HepG2 (cell line): ENCODE results near the gene KDM6B. TPM values are rescaled to one million over a fixed set of nuclear protein-coding genes. Genes with fewer than 3 reads are reported as not detected.
A peak's percentile ranks its signal among the peaks of the same experiment; 100 is the strongest.

Experiments used
- ATF1 ChIP-seq: IDR thresholded peaks from 2 replicates; pipeline ENCODE4 v1.6.1; 2016; ENCODE audit warnings: mild to moderate bottlenecking, control low read depth
- ATF5 ChIP-seq: sonication (generic); formaldehyde crosslinking; IDR thresholded peaks from 2 replicates; pipeline ENCODE4 v1.4.0; 2020; ENCODE audit warnings: mild to moderate bottlenecking, low read depth, missing genetic modification reagents
- CHD4 ChIP-seq: fragments of 200-600 bp; sonication (generic); IDR thresholded peaks from 2 replicates; pipeline ENCODE4 v1.7.0; 2017; ENCODE audit warnings: mild to moderate bottlenecking, low read length, borderline replicate concordance
- EEA1 ChIP-seq: sonication (generic); formaldehyde crosslinking; IDR thresholded peaks from 2 replicates; pipeline ENCODE4 v1.5.1; 2020; ENCODE audit warnings: mild to moderate bottlenecking, missing genetic modification reagents, borderline replicate concordance
- ELK4 ChIP-seq: sonication (generic); formaldehyde crosslinking; IDR thresholded peaks from 2 replicates; pipeline ENCODE4 v1.9.0; 2021; ENCODE audit warnings: missing genetic modification reagents, borderline replicate concordance
- ERF ChIP-seq: IDR thresholded peaks from 2 replicates; pipeline ENCODE4 v1.6.1; 2018; ENCODE audit warnings: missing biosample characterization, missing genetic modification reagents
- HMGA1 ChIP-seq: sonication (generic); formaldehyde crosslinking; conservative IDR thresholded peaks from 2 replicates; pipeline ENCODE4 v1.4.0; 2020; ENCODE audit warnings: missing genetic modification reagents
- HNF4A ChIP-seq: sonication (generic); formaldehyde crosslinking; IDR thresholded peaks from 2 replicates; pipeline ENCODE4 v1.4.0; 2020; ENCODE audit warnings: missing genetic modification reagents
- HOXA3 ChIP-seq: sonication (generic); formaldehyde crosslinking; IDR thresholded peaks from 2 replicates; pipeline ENCODE4 v1.5.0; 2020; ENCODE audit warnings: missing genetic modification reagents
- IKZF1 ChIP-seq: fragments of 450-650 bp; IDR thresholded peaks from 2 replicates; pipeline ENCODE4 v1.7.1; 2016
- JARID2 ChIP-seq: sonication (generic); formaldehyde crosslinking; IDR thresholded peaks from 2 replicates; pipeline ENCODE4 v1.8.1; 2023; ENCODE audit warnings: missing genetic modification reagents, inconsistent platforms; ENCODE audit not compliant: insufficient replicate concordance
- KAT8 ChIP-seq: IDR thresholded peaks from 2 replicates; pipeline ENCODE4 v1.6.1; 2016; ENCODE audit warnings: missing genetic modification reagents, missing compliant biosample characterization
- KDM5B ChIP-seq: sonication (generic); formaldehyde crosslinking; IDR thresholded peaks from 2 replicates; pipeline ENCODE4 v1.4.0; 2020; ENCODE audit warnings: missing genetic modification reagents, mild to moderate bottlenecking, borderline replicate concordance
- LCORL ChIP-seq, 2 experiments: fragments of 450-650 bp in 1 of 2; sonication (generic) in 1 of 2; formaldehyde crosslinking in 1 of 2; IDR thresholded peaks; 2 replicates each; pipeline versions ENCODE4 v1.5.0 to v1.6.1; 2017 to 2020; ENCODE audit warnings: antibody characterized with exemption in 1 of 2, missing genetic modification reagents in 1 of 2
- MTA3 ChIP-seq: sonication (generic); formaldehyde crosslinking; IDR thresholded peaks from 2 replicates; pipeline ENCODE4 v1.4.0; 2020; ENCODE audit warnings: missing genetic modification reagents
- MXD1 ChIP-seq: sonication (generic); formaldehyde crosslinking; IDR thresholded peaks from 2 replicates; pipeline ENCODE4 v1.4.0; 2020; ENCODE audit warnings: mild to moderate bottlenecking, missing genetic modification reagents
- MZF1 ChIP-seq: sonication (generic); formaldehyde crosslinking; IDR thresholded peaks from 2 replicates; pipeline ENCODE4 v1.8.1; 2023; ENCODE audit warnings: mild to moderate bottlenecking, missing genetic modification reagents, borderline replicate concordance
- SRSF1 ChIP-seq: fragments of 200-400 bp; formaldehyde crosslinking; optimal IDR thresholded peaks from 2 replicates; pipeline ENCODE3; 2017; ENCODE audit warnings: mild to moderate bottlenecking, low read depth, low read length, moderate library complexity
- SRSF4 ChIP-seq: fragments of 200-400 bp; formaldehyde crosslinking; IDR thresholded peaks from one replicate; pipeline ENCODE4 v1.6.1; 2018; ENCODE audit warnings: mild to moderate bottlenecking, low read depth, low read length, moderate library complexity; ENCODE audit not compliant: poor library complexity, severe bottlenecking
- TRAFD1 ChIP-seq: sonication (generic); formaldehyde crosslinking; IDR thresholded peaks from 2 replicates; pipeline ENCODE4 v1.5.1; 2020; ENCODE audit warnings: missing genetic modification reagents, mild to moderate bottlenecking, borderline replicate concordance
- U2AF1 ChIP-seq: fragments of 200-400 bp; formaldehyde crosslinking; optimal IDR thresholded peaks from 2 replicates; pipeline ENCODE3; 2017; ENCODE audit warnings: mild to moderate bottlenecking, low read depth, low read length
- ZBTB1 ChIP-seq: sonication (generic); formaldehyde crosslinking; IDR thresholded peaks from 2 replicates; pipeline ENCODE4 v1.4.0; 2020; ENCODE audit warnings: missing genetic modification reagents, borderline replicate concordance
- ZBTB42 ChIP-seq: sonication (generic); formaldehyde crosslinking; IDR thresholded peaks from 2 replicates; pipeline ENCODE4 v1.5.0; 2020; ENCODE audit warnings: mild to moderate bottlenecking, missing genetic modification reagents
- ZFP1 ChIP-seq: IDR thresholded peaks from 2 replicates; pipeline ENCODE4 v1.6.1; 2016
- ZMAT5 ChIP-seq: sonication (generic); formaldehyde crosslinking; IDR thresholded peaks from 2 replicates; pipeline ENCODE4 v1.5.0; 2020; ENCODE audit warnings: mild to moderate bottlenecking, low read depth, missing genetic modification reagents, borderline replicate concordance
- ZMYM2 ChIP-seq: sonication (generic); formaldehyde crosslinking; IDR thresholded peaks from 2 replicates; pipeline ENCODE4 v1.8.0; 2022; ENCODE audit warnings: mild to moderate bottlenecking, missing genetic modification reagents
- ZNF556 ChIP-seq: sonication (generic); formaldehyde crosslinking; IDR thresholded peaks from 2 replicates; pipeline ENCODE4 v1.4.0; 2020; ENCODE audit warnings: mild to moderate bottlenecking, missing genetic modification reagents, borderline replicate concordance
- ZNF619 ChIP-seq: sonication (generic); formaldehyde crosslinking; IDR thresholded peaks from 2 replicates; pipeline ENCODE4 v1.4.0; 2020; ENCODE audit warnings: mild to moderate bottlenecking, missing genetic modification reagents
- polyA plus RNA-seq, 8 experiments: library from polyadenylated mRNA; depleted of rRNA in 3 of 8; stranded (reverse) in 7 of 8; unstranded in 1 of 8; fragments of >200 nt; fragmentation: Illumina TruSeq in 4 of 8; extraction: Trizol in 4 of 8; gene quantifications; 2 replicates each; pipeline versions ENCODE4 v1.2.1 to v1.2.3, GENCODE V29; 2011 to 2016; ENCODE audit warnings: low read depth in 4 of 8, missing spikeins in 1 of 8, mixed read lengths in 1 of 8; ENCODE audit not compliant: insufficient read depth in 1 of 8
- total RNA-seq, 5 experiments: library from RNA; depleted of rRNA; stranded (reverse); fragments of >200 nt; fragmentation: Illumina TruSeq; extraction: Trizol; gene quantifications; 2 replicates each; pipeline ENCODE4 v1.2.3, GENCODE V29; 2016; ENCODE audit warnings: low read depth in 1 of 5

The KDM6B gene
- total and polyA plus RNA-seq, 2 of the 13 experiments (the other 11 are each of a cell fraction or from before 2014, with no cell fraction given): 1.3 to 2.1 TPM

GRCh38 chr17:7833011-7833794, 814 bp upstream of the KDM6B start (continued):
- TF ChIP-seq TRAFD1 (CRISPR knock-in tag) (no peak), ERF (CRISPR knock-in tag) (no peak), MTA3 (CRISPR knock-in tag) (no peak), ZMYM2 (CRISPR knock-in tag) (no peak), IKZF1 (no peak), MZF1 (CRISPR knock-in tag) (no peak), JARID2 (no peak), HNF4A (CRISPR knock-in tag) (peak; percentile 28; the same call in 1 of the 2 replicates), ZBTB42 (CRISPR knock-in tag) (no peak), ZNF556 (CRISPR knock-in tag) (no peak), ATF5 (CRISPR knock-in tag) (no peak), HMGA1 (CRISPR knock-in tag) (no peak), ATF1 (CRISPR knock-in tag) (no peak), LCORL (IDR thresholded peaks at IDR 0.05) (no peak), LCORL (CRISPR knock-in tag; IDR thresholded peaks at IDR 0.05) (no peak), KDM5B (CRISPR knock-in tag) (0 out of 2 replicates have a peak, but pooled peaks have one; percentile 12), ZNF619 (0 out of 2 replicates have a peak, but pooled peaks have one; percentile 18), ZBTB1 (no peak), ZFP1 (CRISPR knock-in tag) (no peak), U2AF1 (no peak), CHD4 (no peak), ELK4 (CRISPR knock-in tag) (no peak), KAT8 (CRISPR knock-in tag) (no peak), MXD1 (CRISPR knock-in tag) (no peak), ZMAT5 (CRISPR knock-in tag) (no peak), HOXA3 (CRISPR knock-in tag) (no peak), SRSF4 (no peak), SRSF1 (no peak), EEA1 (CRISPR knock-in tag) (no peak)
